HuH-7 (cell line): ENCODE data around the gene TNFSF4.
"Not testable (repeated sequence)": the region's sequence is repeated elsewhere in the genome, so short reads cannot be mapped to it uniquely, and the experiment has no call there.

Experiments used
- DNase-seq: peaks from one replicate; pipeline ENCODE4 v3.0.0; 2011; ENCODE audit warnings: low spot score

The TNFSF4 gene, protein sequence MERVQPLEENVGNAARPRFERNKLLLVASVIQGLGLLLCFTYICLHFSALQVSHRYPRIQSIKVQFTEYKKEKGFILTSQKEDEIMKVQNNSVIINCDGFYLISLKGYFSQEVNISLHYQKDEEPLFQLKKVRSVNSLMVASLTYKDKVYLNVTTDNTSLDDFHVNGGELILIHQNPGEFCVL

DNA sequence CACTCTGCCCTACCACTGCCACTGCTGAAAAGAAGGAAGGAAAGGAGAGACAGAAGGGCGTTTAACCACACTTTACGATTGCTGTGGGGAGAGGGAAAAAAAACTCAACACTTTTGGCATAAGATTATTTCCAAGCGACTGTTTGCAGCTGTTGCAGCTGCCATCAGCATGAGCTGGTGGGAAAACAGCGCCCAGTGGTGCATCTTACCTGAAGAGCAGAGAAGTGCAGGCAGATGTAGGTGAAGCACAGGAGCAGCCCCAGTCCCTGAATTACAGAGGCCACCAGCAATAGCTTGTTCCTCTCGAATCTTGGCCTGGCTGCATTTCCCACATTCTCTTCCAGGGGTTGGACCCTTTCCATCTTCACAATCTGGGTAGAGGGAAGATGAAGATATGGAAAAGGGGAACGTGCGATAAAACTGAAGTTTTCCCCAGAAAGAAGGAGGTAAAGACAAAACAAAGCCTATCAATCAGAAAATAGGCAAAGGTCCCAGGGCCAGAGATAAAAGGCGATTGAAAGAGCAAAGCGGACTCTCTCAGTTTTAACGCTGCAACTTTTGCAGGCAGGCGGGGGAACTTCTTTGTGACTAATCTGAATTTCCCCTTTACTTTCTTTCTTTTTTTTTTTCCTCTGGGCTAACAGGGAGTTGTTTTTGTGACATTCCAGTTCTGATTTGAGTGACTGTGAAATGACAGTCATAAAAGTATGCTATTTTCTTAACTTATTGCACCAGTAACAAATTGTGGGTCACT is at the start of gene TNFSF4:
Gene TNFSF4, minus strand, starts transcription at position 516 of the 753 bp plus-strand sequence. Its CDS starts 155 bp downstream, at position 361.
- DNase-seq: no peak

DNA sequence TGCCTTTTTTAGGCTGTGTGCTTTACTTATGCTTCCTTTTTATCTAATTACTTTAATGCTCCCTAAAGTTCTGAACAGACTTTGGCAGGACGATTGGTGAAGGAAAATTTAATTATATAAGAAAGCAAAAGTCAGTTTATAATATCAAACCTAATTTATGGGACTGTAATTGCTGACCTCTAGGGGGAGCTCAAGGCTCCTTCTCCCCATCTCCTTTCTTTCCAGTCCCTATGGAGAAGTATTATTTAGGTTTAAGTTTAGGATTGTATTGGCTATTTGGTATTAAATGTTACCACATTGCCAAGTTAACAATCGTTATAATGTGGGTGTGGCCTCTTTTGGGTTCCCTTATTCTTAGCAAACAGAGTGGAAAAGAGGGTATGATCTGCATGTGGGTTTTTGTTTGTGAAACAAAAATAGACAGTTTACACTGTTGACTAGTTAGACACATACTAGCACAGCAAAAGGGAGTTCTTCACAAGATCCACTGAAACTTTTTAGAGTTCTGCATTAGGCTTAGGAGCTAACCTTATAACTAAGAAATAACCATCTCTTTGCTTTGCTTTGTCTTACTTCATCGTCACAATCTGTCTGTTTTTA is 48.2 kb upstream of the TNFSF4 start:
- peak; percentile 33 for DNase-seq

DNA sequence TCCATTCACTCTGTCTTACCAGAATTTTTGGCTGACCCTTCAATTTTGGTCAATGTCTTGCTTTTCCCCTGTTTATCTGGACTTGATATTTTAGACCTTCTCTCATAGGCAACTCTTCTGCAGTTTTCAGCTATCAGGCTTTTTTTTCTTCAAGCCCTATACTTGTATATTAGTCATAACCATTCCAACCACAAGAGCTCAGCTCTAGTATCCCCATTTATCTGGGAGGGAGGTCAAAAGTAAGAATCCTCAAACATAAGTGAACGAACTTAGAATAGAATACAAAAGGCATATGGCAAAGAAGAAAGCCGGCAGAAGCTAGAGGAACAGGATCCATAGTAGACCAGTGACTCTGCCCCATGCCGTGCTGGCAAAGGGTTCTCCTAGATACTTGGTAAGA is 45.9 kb upstream of the TNFSF4 start:
- no peak for DNase-seq

DNA sequence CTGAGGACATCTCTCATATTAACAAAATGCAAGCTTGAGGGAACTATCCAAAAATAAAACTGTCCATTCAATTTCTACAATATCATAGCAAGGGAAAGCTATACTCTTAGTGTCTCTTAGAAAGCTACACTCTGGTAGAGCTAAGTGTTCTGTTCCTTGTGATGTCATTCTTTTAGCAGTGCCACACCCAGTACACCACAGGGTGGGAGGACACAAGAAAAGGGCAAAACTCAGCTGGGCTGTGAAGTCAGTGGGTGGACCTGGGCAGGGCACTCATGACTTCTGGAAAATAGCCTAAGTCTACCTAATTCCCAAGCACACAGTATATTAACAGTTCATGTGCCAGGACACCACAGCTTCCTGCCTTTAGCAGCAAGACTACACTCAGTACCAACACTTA is 42.2 kb upstream of the TNFSF4 start:
- DNase-seq: no peak

DNA sequence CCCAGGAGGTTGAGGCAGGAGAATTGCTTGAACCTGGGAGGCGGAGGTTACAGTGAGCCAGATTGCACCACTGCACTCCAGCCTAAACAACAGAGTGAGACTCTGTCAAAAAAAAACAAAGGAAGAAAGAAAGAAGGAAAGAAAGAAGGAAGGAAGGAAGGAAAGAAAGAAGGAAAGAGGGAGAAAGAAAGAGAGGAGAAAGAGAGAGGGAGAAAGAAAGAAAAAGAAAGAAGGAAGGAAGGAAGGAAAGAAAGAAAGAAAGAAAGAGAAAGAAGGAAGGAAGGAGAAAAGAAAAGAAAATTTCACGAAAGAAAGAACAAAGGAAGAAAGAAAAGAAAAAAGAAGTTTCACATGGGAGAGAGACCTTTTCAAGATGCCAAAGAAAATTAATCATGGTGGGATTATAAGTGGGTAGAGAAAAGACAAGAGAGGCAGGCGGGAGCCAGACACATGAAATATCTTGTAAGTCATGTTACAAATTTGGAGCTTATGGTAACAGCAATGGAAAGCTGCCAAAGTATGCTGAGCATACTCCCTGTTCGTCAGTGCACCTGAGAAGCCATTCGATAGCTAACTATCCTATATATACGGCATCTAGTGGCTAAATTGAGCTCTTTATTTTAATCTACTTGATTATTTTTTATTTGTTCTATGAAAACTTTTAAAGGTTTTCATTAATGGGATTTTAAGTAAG is 41.3 kb upstream of the TNFSF4 start:
- DNase-seq: no peak

DNA sequence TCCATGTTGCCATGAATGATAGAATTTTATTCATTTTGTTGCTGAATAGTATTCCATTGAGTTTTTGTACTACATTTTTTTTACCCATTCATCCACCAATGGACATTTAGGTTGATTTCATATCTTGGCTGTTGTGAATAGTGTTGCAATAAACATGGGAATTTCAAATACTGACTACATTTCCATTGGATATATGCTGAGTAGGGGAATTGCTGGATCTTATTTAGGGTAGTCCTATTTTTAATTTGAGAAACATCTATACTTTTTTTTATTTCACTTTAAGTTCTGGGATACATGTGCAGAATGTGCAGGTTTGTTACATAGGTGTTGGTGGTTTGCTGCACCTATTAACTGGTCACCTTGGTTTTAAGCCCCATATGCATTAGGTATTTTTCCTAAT is 38.8 kb upstream of the TNFSF4 start:
- no peak for DNase-seq

DNA sequence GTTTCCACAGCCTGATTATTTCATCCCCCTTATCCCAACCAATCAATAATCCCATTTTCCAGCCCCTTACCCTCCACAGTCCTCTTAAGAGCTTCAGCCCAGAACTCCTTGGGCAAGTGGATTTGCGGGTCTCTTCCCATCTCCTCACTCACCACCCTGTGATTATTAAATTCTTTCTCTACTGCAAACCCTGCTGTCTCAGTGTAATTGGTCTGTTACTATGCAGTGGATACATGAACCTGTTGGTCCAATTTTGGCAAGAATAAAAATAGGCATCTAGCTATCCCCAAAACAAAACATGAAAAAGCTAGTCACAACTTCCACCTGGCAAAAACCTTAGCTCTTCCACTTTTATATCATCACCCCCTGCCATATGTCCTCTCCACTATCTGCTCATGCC is 36.2 kb upstream of the TNFSF4 start:
- DNase-seq: no peak

DNA sequence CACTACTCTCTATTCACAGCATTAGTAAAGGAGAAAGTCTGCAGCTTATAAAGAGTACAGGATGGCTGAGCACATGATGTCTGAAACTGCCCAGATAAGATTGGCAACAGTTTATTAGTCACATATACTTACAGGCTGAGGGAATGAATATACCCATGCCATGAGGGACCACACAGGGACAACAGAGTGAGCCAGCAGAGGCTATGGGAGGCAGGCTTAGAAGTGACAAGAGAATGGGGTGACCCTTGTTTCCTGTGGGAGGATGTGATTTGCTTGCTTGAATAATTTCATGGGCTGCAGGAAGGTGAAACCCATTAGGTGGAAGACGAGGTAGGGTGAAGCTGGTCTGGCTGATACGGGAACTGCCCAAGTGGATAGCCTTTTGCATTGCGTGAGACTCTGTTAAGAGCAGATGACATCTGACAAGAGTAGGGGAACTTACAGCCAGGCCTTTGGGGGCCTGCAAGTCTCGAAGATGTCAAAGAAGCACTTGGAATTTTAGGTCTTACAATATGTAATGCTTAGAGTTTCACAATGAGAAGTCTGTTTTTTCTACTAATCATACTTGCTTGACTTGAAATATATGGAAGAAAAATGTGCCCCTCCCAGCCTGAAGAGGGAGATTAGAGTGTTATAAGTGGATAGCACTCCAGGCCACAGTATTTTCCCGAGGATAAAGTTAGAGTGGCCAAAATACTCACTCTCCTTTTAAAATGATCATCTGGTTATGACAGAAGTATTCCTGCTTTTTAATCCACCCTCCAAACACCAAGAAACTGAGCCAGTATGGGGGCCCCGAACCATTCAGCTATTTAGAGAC is 34.6 kb upstream of the TNFSF4 start:
- DNase-seq: no peak

DNA sequence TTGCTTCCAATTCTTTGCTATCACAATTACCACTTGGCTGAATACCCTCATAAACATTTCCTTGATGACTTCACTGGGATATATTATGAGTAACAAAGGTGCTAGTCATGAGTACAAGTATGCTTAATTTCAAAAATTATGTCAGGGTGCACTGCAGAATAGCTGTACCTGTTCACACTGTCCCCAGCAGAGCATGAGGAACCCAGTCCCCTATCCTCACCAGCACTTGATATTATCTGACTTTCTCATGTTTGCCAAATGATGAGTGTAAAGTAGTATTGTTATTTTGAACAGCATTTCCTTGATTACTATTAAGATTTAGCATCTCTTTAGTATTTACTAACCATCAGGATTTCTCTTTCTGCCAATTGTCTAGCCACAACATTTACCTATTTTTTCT is 33.5 kb upstream of the TNFSF4 start:
- no peak for DNase-seq

DNA sequence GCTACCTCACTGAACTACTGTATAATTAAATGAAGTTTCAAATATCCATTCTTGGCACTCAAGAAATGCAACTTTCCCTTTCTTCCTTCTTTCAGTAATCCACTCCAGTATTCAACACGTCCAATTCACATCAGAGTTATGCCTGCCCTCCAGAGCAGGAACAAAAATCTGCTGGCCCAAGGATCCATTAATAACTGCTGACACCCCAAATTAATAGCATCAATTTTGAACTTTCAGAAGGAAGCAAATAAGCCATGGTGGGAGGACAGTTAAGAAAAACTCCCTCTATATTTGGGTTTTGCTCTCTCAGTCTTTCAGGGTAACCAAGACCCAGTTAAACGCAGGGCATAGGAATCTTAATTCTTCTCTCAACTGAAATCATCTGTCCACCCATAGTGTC is 31.9 kb upstream of the TNFSF4 start:
- DNase-seq: no peak

DNA sequence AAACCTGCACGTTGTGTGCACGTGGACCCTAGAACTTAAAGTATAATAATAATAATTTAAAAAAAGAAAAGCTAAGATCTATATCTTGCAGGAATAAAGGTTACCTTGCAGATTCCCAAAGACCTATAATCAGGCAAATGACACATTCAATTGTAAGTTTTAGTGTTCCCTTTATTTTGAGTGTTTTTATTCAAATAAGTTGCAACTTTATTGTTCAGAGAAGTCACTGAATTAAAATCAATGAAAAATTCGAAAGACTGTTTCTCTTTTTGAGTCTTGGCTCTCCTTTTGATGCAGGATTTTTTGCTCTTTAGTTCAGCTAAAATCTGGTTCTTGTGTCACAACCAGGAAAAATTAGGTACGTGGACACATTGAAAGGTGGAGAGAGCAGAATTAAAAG is 27.8 kb upstream of the TNFSF4 start:
- no peak for DNase-seq

DNA sequence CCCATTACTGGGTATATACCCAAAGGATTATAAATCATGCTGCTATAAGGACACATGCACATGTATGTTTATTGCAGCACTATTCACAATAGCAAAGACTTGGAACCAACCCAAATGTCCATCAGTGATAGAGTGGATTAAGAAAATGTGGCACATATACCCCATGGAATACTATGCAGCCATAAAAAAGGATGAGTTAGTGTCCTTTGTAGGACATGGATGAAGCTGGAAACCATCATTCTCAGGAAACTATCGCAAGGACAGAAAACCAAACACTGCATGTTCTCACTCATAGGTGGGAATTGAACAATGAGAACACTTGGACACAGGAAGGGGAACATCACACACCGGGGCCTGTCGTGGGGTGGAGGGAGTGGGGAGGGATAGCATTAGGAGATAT is 27.3 kb upstream of the TNFSF4 start:
- not testable (repeated sequence) for DNase-seq

DNA sequence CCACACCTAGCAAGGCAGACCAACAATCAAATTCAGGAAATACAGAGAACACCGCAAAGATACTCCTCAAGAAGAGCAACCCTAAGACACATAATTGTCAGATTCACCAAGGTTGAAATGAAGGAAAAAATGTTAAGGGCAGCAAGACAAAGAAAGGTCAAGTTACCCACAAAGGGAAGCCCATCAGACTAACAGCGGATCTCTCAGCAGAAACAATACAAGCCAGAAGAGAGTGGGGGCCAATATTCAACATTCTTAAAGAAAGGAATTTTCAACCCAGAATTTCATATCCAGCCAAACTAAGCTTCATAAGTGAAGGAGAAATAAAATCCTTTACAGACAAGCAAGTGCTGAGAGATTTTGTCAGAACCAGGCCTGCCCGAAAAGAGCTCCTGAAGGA is 21.9 kb upstream of the TNFSF4 start:
- DNase-seq: not testable (repeated sequence)

DNA sequence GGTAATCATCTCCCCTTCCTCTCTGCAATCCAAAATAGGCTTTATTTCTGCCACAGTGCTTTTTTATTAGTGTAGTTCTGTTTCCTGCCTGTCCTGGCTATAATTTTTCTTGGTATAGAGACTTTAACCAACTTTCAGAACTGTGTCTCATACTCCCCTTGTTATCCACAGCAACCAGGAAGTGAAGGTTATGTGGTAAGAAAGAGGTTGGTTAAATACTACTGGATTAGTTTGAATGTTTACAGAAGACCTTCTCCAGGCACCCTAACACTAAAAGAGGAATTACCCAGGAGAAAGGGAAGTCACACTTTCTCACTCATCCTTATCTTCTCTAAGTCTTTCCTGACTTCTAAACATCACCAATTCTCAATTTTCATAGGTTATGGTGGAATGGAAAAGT is 17.8 kb upstream of the TNFSF4 start:
- no peak for DNase-seq

DNA sequence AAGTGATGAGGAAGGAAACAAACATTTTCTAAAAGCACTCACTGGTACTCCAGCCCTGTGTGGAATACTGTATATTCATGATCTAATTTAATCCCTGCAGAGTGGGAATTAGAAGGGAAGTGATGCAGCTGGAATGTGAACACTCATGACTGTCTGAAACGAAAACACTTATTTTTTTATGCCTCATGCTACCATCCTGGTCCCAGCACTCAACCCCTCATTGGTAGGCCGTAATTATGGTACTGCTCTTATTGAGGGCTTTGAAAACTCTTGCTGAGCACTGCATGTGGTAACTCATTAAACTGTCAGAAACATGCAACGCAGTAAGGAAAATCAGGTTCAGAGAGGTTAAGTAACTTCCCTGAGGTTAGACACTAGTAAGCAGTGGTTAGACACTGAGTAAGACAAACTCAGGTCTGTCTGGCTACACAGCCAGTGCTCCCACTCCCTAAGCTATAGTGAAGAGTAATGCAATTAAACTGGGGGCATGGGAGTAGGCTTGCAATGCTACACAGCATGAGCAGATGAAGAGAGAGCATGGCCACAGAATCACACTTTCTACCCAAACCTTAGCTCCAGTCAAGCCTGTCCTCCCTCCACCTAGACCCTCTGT is 17.3 kb upstream of the TNFSF4 start:
- no peak for DNase-seq

DNA sequence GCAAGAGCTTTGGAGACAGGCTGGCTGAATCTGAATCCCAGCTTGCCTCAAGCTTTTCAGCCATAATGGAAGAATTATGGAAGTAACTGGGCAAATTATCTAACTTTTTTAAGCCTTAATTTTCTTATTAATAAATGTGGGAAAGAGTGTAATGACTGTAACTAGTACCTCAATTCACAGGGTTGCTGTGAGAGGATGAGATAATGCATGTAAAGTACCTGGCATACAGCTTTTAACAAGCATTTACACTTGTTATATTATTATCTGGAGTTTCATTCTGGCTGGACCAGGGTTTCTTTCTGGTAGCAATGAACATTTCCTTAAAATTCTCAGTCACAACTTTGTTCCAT is 15.9 kb upstream of the TNFSF4 start:
- DNase-seq: no peak

DNA sequence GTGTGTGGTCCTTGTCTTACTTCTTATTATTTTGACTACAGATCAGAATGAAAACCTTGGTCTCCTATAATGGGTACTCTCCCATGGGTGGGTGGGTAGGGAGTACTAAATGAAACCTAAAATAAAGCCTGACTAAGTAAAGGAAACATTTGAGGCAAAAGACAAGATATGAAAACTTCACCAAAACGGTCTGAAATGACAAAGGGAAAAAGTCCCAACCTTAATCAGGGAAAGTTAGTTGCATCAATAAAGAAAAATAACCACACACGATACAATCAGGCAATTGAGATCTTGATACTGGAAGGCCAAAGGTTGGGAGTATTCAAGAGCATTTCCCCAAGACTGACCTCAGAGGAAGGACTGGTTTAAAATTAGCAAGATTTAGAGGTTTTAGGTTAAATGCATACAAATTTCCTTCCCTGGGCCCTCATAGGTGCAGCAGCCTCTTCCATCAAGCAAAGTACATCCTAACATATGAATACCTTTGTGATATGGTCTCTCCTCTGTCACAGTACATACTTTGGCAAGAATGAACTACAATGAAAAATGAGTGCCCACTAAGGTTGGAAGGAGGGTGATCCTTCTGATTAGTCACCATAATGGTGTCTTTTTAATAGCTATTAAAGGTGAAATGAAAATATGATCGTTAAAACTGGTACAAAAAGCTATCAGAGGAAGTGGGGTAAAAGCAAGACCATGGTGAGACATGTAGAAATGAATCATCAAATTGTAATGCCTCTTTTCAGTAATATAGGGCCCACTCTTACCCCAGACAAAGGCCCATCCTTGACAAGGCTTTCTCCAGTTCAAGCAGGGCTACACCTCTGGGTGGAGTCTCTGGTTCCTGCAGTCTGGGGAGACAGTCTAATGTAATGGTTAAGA is 15.3 kb upstream of the TNFSF4 start:
- no peak for DNase-seq

DNA sequence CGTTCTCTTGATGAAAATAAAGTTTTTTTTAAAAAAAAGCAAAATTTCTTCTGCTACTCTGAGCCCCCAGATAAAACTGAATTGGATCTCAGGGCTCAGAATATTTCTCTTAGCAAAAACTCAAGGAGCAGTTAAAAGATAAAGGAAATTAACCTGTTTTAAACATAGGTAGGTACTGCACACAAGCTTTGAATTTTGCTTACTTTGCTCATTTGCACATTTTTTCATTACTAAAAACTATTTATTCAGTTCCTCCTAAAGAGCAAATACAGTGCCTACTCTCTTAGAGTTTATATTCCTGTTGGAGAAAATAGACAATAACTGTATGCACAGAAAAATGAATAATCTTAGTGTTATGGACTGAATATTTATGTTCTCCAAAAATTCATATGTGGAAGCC is 13.0 kb upstream of the TNFSF4 start:
- no peak for DNase-seq

DNA sequence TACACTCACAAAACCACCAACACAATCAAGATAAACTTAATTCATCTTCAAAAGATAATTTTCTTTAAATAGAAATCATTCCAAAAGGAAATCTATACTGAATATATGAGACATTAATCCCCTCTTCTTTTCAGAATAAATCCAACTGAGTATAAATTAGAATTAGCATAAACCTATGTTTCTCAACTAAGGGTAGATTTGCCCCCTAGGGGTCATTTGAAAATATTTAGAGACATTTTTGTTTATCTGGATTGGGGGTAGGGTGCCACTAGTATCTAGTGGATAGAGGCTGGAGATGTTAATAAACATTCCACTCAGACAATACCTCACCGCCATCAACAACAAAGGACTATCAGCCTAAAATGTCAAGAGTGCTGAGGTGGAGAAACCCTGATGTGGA is 6.5 kb upstream of the TNFSF4 start:
- no peak for DNase-seq

DNA sequence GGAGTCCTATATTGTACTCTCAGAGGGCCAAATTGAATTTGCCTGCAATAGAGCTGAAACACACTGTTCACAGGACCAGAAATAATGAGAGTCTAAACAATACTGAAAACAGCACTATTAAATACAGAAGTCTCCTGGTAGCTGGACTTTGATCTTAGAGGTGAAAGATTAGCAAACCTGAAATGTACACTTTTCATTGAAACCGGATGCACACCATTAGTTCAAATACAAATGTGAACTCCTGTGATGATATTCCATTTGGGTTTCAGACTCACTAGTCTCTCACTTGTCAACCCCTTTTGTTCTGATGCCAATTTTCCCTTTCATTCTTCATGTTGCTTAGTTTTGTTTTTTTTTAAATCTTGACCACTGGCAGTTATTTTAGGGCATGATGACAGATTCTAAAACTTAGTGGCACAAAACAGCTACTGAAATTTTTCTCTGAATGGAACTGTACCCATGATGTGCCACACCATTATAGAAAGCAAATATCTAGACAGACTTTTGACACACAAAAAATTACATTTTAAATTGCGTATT is 5.9 kb upstream of the TNFSF4 start:
- DNase-seq: no peak
